Measurements from ENCODE around the gene TP73. TPM values are rescaled to one million over a fixed set of nuclear protein-coding genes. Genes with fewer than 3 reads are reported as not detected.

TP73 gene
- total RNA-seq, 1 experiment from 2014 or later: 19.2 TPM

DNA sequence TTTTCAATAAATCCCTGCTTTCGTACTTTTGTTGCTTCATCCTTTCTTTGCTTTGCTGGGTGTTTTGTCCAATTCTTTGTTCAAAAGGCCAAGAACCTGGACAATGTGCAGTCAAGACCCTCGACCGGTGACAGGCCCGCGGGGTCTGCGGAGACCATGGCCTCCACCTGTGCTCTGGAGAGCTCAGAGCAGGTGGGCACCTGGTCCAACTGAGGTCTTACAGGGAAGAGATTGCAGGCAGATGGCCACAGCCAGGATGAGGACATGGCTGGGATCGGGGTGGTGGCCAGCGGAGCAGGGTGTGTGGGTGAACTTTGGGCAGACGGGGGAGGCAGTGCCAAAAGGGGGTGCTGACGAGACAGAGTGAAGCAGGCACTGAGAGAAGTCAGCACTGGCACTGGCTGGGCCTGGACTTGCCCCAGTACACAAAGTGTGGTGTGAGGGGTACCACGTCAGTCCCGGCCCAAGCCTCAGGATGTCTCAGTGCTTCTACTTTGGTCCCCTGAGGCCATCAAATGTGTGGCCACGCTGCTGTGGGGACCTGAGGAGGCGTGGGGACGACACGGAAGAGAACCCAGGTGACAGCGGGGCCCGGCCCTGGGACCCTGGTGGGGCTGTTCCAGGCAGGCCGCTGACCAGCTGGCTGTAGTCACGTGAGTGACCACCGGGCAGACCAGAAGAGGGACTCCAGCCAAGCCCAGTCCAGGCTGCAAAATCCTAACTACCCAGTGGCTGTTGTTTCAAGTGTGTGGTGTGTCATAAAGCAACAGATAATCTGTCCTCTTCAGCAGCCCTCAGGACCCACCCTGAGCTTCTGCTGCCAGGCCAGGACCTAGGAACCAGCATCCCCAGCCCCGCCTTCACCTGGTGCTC, 89.5 kb downstream of the TP73 start:
- RAD21 ChIA-PET (ENCODE audit: low non-redundant PET in 1 of 2, low total read pairs in 2 of 2, uncharacterized antibody in 2 of 2, unreplicated experiment in 2 of 2): no interaction called here
- H3K4me1 ChIP-seq (ENCODE audit: control insufficient read depth in 1 of 2, insufficient read depth in 2 of 2, low read length in 2 of 2): no peaks in the 10 kb centered on the region
- TF ChIP-seq FOSL1 (IDR thresholded peaks at IDR 0.05; ENCODE audit: low read depth) (no peak), TCF7L2 (IDR thresholded peaks at IDR 0.05; ENCODE audit: borderline replicate concordance, extremely low read depth, insufficient read depth, insufficient read length) (no peak), SRF (IDR thresholded peaks at IDR 0.05; ENCODE audit: low read depth) (no peak), ELF1 (IDR thresholded peaks at IDR 0.05; ENCODE audit: borderline replicate concordance, low read depth) (no peak), SIN3A (IDR thresholded peaks at IDR 0.05; ENCODE audit: low read depth) (no peak), YY1 (IDR thresholded peaks at IDR 0.05; ENCODE audit: extremely low read depth, insufficient replicate concordance, low read depth, low read length) (no peak), EZH2 (IDR thresholded peaks at IDR 0.05) (no peak), CBX3 (IDR thresholded peaks at IDR 0.05; ENCODE audit: low read depth) (no peak), EZH2phosphoT487 (IDR thresholded peaks at IDR 0.05; ENCODE audit: borderline replicate concordance) (no peak), ZFX (IDR thresholded peaks at IDR 0.05) (no peak)
- TF ChIP-seq, protein P1, sequence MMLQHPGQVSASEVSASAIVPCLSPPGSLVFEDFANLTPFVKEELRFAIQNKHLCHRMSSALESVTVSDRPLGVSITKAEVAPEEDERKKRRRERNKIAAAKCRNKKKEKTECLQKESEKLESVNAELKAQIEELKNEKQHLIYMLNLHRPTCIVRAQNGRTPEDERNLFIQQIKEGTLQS (IDR thresholded peaks at IDR 0.05): no peak
- no TSS peak for BruUV-seq (replicated peaks)
- intact Hi-C loops (cut with micrococcal nuclease): no loop called here
- POLR2A ChIA-PET: no interaction called here
- H4K20me1 ChIP-seq (ENCODE audit: insufficient read depth): no peaks in the 10 kb centered on the region
- H2AFZ ChIP-seq (ENCODE audit: low read depth, low read length, poor library complexity, severe bottlenecking): no peak overlapping the region
- ATAC-seq (no peak), DNase-seq (ENCODE audit: low read depth, low spot score) (no peak)
- no peak overlapping the region for H3K9ac ChIP-seq (ENCODE audit: low read length)
- no peaks in the 10 kb centered on the region for H3K27me3 ChIP-seq (ENCODE audit: insufficient read depth, low read length)
- no peaks in the 10 kb centered on the region for H3K36me3 ChIP-seq (ENCODE audit: control insufficient read depth in 1 of 2, insufficient read depth in 2 of 2, low read length in 2 of 2)
- H3K79me2 ChIP-seq (ENCODE audit: insufficient read depth, low read length): no peaks in the 10 kb centered on the region
- CTCF ChIA-PET: no interaction called here
- H3K9me2 ChIP-seq (ENCODE audit: insufficient read depth): no peaks in the 10 kb centered on the region
- H3K4me2 ChIP-seq (ENCODE audit: low read length): no peak overlapping the region
- H3K4me3 ChIP-seq (replicated peaks in 1 of 2; ENCODE audit: low read depth in 1 of 2, low read length in 2 of 2): no peak overlapping the region
- H3K27ac ChIP-seq (ENCODE audit: low read depth, low read length): no peak overlapping the region
- no peaks in the 10 kb centered on the region for H3K9me3 ChIP-seq (ENCODE audit: control insufficient read depth in 1 of 2, insufficient read depth in 1 of 2, low read depth in 1 of 2, low read length in 2 of 2)
